ENCODE results near the gene QRICH1. TPM values are rescaled to one million over a fixed set of nuclear protein-coding genes. Genes with fewer than 3 reads are reported as not detected.

QRICH1 gene
- total and polyA plus RNA-seq, 2 of the 13 experiments (the other 11 are each of a cell fraction or from before 2014, with no cell fraction given) = 52.6 to 102 TPM

GRCh38 chr3:49028673-49029562 lies 65.0 kb downstream of the QRICH1 start, which contains the start of gene IMPDH2 (continued):
- peak; percentile 81 for TF ChIP-seq YY1 (IDR thresholded peaks at IDR 0.05; ENCODE audit: insufficient read depth, insufficient replicate concordance, low read depth, low read length)
- peak; percentile 84 for TF ChIP-seq ZNF230 (CRISPR knock-in tag; IDR thresholded peaks at IDR 0.05)
- peak; percentile 89 for TF ChIP-seq GABPB1 (CRISPR knock-in tag; IDR thresholded peaks at IDR 0.05)
- peak; percentile 90 for TF ChIP-seq CBFB (CRISPR knock-in tag; IDR thresholded peaks at IDR 0.05)
- peak; percentile 92; the same call in 1 of the 2 replicates for TF ChIP-seq RFXANK (CRISPR knock-in tag; IDR thresholded peaks at IDR 0.05)
- TF ChIP-seq RELA (CRISPR knock-in tag; IDR thresholded peaks at IDR 0.05) = 0 out of 2 replicates have a peak, but pooled peaks have one; percentile 22
- TF ChIP-seq KLF6 (CRISPR knock-in tag; IDR thresholded peaks at IDR 0.05) = peak; percentile 97
- no peak for TF ChIP-seq FLYWCH1 (CRISPR knock-in tag; IDR thresholded peaks at IDR 0.05)
- no peak for TF ChIP-seq ZNF468 (CRISPR knock-in tag; IDR thresholded peaks at IDR 0.05)
- 0 out of 2 replicates have a peak, but pooled peaks have one; percentile 51 for TF ChIP-seq MYNN (CRISPR knock-in tag; IDR thresholded peaks at IDR 0.05; ENCODE audit: low read depth)
- TF ChIP-seq, protein P1, sequence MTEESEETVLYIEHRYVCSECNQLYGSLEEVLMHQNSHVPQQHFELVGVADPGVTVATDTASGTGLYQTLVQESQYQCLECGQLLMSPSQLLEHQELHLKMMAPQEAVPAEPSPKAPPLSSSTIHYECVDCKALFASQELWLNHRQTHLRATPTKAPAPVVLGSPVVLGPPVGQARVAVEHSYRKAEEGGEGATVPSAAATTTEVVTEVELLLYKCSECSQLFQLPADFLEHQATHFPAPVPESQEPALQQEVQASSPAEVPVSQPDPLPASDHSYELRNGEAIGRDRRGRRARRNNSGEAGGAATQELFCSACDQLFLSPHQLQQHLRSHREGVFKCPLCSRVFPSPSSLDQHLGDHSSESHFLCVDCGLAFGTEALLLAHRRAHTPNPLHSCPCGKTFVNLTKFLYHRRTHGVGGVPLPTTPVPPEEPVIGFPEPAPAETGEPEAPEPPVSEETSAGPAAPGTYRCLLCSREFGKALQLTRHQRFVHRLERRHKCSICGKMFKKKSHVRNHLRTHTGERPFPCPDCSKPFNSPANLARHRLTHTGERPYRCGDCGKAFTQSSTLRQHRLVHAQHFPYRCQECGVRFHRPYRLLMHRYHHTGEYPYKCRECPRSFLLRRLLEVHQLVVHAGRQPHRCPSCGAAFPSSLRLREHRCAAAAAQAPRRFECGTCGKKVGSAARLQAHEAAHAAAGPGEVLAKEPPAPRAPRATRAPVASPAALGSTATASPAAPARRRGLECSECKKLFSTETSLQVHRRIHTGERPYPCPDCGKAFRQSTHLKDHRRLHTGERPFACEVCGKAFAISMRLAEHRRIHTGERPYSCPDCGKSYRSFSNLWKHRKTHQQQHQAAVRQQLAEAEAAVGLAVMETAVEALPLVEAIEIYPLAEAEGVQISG (CRISPR knock-in tag; IDR thresholded peaks at IDR 0.05) = peak; percentile 94
- no peak for TF ChIP-seq ZNF530 (CRISPR knock-in tag; IDR thresholded peaks at IDR 0.05; ENCODE audit: low read depth)
- TF ChIP-seq ZNF691 (CRISPR knock-in tag; IDR thresholded peaks at IDR 0.05; ENCODE audit: borderline replicate concordance, low read depth) = peak; percentile 72; the same call in 1 of the 2 replicates
- peak; percentile 78 for TF ChIP-seq ELF1 (CRISPR knock-in tag; IDR thresholded peaks at IDR 0.05)
- peak; percentile 72 for TF ChIP-seq ETV5 (CRISPR knock-in tag; IDR thresholded peaks at IDR 0.05; ENCODE audit: borderline replicate concordance)
- peak; percentile 85 for TF ChIP-seq POGZ (CRISPR knock-in tag; IDR thresholded peaks at IDR 0.05)
- no peak for TF ChIP-seq ZNF234 (CRISPR knock-in tag; conservative IDR thresholded peaks at IDR 0.05)
- no peak for TF ChIP-seq ZNF143 (CRISPR knock-in tag; IDR thresholded peaks at IDR 0.05)
- peak; percentile 77; the same call in 1 of the 2 replicates for TF ChIP-seq ZNF326 (CRISPR knock-in tag; IDR thresholded peaks at IDR 0.05; ENCODE audit: borderline replicate concordance)
- TF ChIP-seq GLI4 (CRISPR knock-in tag; IDR thresholded peaks at IDR 0.05; ENCODE audit: borderline replicate concordance) = peak; percentile 64; the same call in 1 of the 2 replicates
- TF ChIP-seq SRSF9 (IDR thresholded peaks at IDR 0.05; ENCODE audit: borderline replicate concordance, insufficient read depth, low read depth, low read length, poor library complexity, severe bottlenecking) = no peak
- peak; percentile 63; the same call in 1 of the 2 replicates for TF ChIP-seq SSRP1 (CRISPR knock-in tag; IDR thresholded peaks at IDR 0.05)
- TF ChIP-seq, protein P2, sequence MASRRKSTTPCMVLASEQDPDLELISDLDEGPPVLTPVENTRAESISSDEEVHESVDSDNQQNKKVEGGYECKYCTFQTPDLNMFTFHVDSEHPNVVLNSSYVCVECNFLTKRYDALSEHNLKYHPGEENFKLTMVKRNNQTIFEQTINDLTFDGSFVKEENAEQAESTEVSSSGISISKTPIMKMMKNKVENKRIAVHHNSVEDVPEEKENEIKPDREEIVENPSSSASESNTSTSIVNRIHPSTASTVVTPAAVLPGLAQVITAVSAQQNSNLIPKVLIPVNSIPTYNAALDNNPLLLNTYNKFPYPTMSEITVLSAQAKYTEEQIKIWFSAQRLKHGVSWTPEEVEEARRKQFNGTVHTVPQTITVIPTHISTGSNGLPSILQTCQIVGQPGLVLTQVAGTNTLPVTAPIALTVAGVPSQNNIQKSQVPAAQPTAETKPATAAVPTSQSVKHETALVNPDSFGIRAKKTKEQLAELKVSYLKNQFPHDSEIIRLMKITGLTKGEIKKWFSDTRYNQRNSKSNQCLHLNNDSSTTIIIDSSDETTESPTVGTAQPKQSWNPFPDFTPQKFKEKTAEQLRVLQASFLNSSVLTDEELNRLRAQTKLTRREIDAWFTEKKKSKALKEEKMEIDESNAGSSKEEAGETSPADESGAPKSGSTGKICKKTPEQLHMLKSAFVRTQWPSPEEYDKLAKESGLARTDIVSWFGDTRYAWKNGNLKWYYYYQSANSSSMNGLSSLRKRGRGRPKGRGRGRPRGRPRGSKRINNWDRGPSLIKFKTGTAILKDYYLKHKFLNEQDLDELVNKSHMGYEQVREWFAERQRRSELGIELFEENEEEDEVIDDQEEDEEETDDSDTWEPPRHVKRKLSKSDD (CRISPR knock-in tag; IDR thresholded peaks at IDR 0.05; ENCODE audit: low read depth) = peak; percentile 91
- peak; percentile 97 for TF ChIP-seq ATF7-NPFF (CRISPR knock-in tag; IDR thresholded peaks at IDR 0.05; ENCODE audit: low read depth)

Measured in HepG2 (cell line).